Placental epithelial cell (primary cell): Measurements from ENCODE around the gene KIF17. TPM values are rescaled to one million over a fixed set of nuclear protein-coding genes. Genes with fewer than 3 reads are reported as not detected.

Experiments used
- total RNA-seq: library from RNA; depleted of rRNA; stranded (reverse); fragments of >200 nt; gene quantifications from 2 replicates; pipeline ENCODE4 v1.2.3, GENCODE V29; 2012

KIF17 gene
- total RNA-seq = 0.33 and 0.39 TPM in 2 replicates

GRCh38 chr1:20717452-20718342, at the start of gene KIF17:
TSS of gene KIF17 (minus strand) at chr1:20718007. CDS start at chr1:20717706, 301 bp downstream.

GRCh38 chr1:20732588-20733359, 15.0 kb upstream of the KIF17 start, which contains the start of gene SH2D5:
TSS of gene SH2D5 (minus strand) at chr1:20732703. CDS start at chr1:20728044, 4,659 bp downstream.

GRCh38 chr1:20661207-20662109, 56.3 kb downstream of the KIF17 start, which contains the start of gene DDOST:
TSS of gene DDOST (minus strand) at chr1:20661369. CDS start at chr1:20661350, 19 bp downstream.

DNA sequence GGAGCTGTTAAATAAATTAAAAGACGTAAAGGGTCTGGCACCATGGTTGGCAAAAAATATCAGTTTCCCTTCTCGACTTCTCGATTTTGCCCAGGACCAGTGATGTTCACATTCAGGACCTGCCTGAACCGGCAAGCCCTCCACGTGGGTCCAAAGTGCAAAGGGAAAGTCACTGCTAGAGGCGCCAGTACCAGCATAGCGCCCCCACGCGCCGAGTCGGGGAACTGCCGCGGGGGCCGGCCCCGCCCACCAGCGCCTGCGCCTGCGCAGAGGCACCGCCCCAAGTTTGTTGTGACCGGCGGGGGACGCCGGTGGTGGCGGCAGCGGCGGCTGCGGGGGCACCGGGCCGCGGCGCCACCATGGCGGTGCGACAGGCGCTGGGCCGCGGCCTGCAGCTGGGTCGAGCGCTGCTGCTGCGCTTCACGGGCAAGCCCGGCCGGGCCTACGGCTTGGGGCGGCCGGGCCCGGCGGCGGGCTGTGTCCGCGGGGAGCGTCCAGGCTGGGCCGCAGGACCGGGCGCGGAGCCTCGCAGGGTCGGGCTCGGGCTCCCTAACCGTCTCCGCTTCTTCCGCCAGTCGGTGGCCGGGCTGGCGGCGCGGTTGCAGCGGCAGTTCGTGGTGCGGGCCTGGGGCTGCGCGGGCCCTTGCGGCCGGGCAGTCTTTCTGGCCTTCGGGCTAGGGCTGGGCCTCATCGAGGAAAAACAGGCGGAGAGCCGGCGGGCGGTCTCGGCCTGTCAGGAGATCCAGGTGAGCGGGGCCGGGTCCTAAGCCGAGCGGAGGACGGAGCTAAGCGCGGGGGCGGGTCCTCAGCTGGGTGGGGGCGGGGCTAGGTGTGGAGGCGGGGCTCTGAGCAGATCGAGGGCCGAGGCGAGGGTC, 84.4 kb downstream of the KIF17 start, which contains the start of gene PINK1:
PINK1 (plus strand) TSS at position 269 of the 875 bp plus-strand sequence; CDS start at position 360, 91 bp downstream.

Other genes with a start within 250 kb of the KIF17 start
- 37.0 and 37.3 TPM in 2 replicates for gene CAMK2N1, start 231.8 kb downstream of the KIF17 start, total RNA-seq
- 27.1 and 35.0 TPM in 2 replicates for gene MUL1, start 209.9 kb downstream of the KIF17 start, total RNA-seq
- gene FAM43B, start 165.4 kb downstream of the KIF17 start, total RNA-seq = 0.39 and 0.98 TPM in 2 replicates
- 2.7 and 15.2 TPM in 2 replicates for gene CDA, start 128.9 kb downstream of the KIF17 start, total RNA-seq
- gene PINK1, start 84.5 kb downstream of the KIF17 start, total RNA-seq = 58.5 and 198 TPM in 2 replicates
- gene DDOST, start 56.6 kb downstream of the KIF17 start, total RNA-seq = 287 and 292 TPM in 2 replicates
- gene SH2D5, start 14.7 kb upstream of the KIF17 start, total RNA-seq = 0.65 TPM in 1 of 2 replicates, not detected in the other
- 149 and 225 TPM in 2 replicates for gene HP1BP3, start 69.3 kb upstream of the KIF17 start, total RNA-seq